ENCODE results near the gene FRAT1. TPM values are rescaled to one million over a fixed set of nuclear protein-coding genes. Genes with fewer than 3 reads are reported as not detected.

Gene FRAT1
- total and polyA plus RNA-seq, 2 of the 13 experiments (the other 11 are each of a cell fraction or from before 2014, with no cell fraction given): 1.7 to 2.3 TPM

- TF ChIP-seq KAT8 (CRISPR knock-in tag; IDR thresholded peaks at IDR 0.05) (peak; percentile 56; the same call in 1 of the 2 replicates), ETV5 (CRISPR knock-in tag; IDR thresholded peaks at IDR 0.05; ENCODE audit: borderline replicate concordance) (peak; percentile 54; the same call in 1 of the 2 replicates), RORA (CRISPR knock-in tag; IDR thresholded peaks at IDR 0.05) (no peak), ZBTB25 (CRISPR knock-in tag; IDR thresholded peaks at IDR 0.05) (peak; percentile 63; the same call in 1 of the 2 replicates), PLSCR1 (CRISPR knock-in tag; IDR thresholded peaks at IDR 0.05; ENCODE audit: borderline replicate concordance) (no peak), REPIN1 (CRISPR knock-in tag; IDR thresholded peaks at IDR 0.05; ENCODE audit: borderline replicate concordance, low read depth) (peak; percentile 49), ZNF7 (CRISPR knock-in tag; IDR thresholded peaks at IDR 0.05) (no peak), ZHX2 (IDR thresholded peaks at IDR 0.05; ENCODE audit: low read depth) (no peak), ZHX2 (CRISPR knock-in tag; IDR thresholded peaks at IDR 0.05; ENCODE audit: borderline replicate concordance) (no peak), IRF1 (CRISPR knock-in tag; IDR thresholded peaks at IDR 0.05; ENCODE audit: low read depth) (peak; percentile 81), AKNA (CRISPR knock-in tag; IDR thresholded peaks at IDR 0.05; ENCODE audit: borderline replicate concordance) (no peak), CCAR2 (optimal IDR thresholded peaks at IDR 0.05; ENCODE audit: low read depth, low read length) (no peak)
These were observed 15.5 kb downstream of the FRAT1 start, which contains the start of gene FRAT2 (continued) for GRCh38 chr10:97334370-97335175.

Measured in HepG2 (cell line).